GM23338 (cell line): ENCODE results near the gene SPATA13.

Experiments used
- CTCF ChIP-seq, 2 experiments: fragments of 200-600 bp in 1 of 2; sonication (generic) in 1 of 2; conservative IDR thresholded peaks; 2 replicates each; pipeline versions ENCODE4 v1.5.1 to v1.6.1; 2016 to 2017; ENCODE audit warnings: antibody characterized with exemption in 2 of 2, low read depth in 2 of 2, mild to moderate bottlenecking in 2 of 2, moderate library complexity in 1 of 2
- EZH2 ChIP-seq: fragments of 200-600 bp; sonication (generic); IDR thresholded peaks from one replicate; pipeline ENCODE4 v1.8.0; 2017; ENCODE audit warnings: antibody characterized with exemption, mild to moderate bottlenecking, low read depth; ENCODE audit not compliant: unreplicated experiment

GRCh38 chr13:24127116-24127631 lies 33.3 kb upstream of the SPATA13 start:
- TF ChIP-seq CTCF (conservative IDR thresholded peaks at IDR 0.05; ENCODE audit: low read depth in 2 of 2) (no peak), EZH2 (no peak)
